GM19023 (cell line): ENCODE measurements around the gene HBP1.
"Not testable (repeated sequence)": the region's sequence is repeated elsewhere in the genome, so short reads cannot be mapped to it uniquely, and the experiment has no call there.

Experiments used
- ATAC-seq: cut with Tn5 transposase; IDR thresholded peaks from one replicate; pipeline ENCODE4 v1.9.1; 2021; ENCODE audit warnings: mild to moderate bottlenecking, moderate library complexity; ENCODE audit not compliant: unreplicated experiment

Gene HBP1

GRCh38 chr7:107220806-107221205, 52.0 kb downstream of the HBP1 start:
- not testable (repeated sequence) for ATAC-seq

GRCh38 chr7:107224374-107225223, 55.8 kb downstream of the HBP1 start:
- no peak for ATAC-seq

GRCh38 chr7:107228291-107228690, 59.5 kb downstream of the HBP1 start:
- no peak for ATAC-seq

GRCh38 chr7:107230334-107230733, 61.5 kb downstream of the HBP1 start:
- ATAC-seq: no peak

- no peak for ATAC-seq
These were observed 63.8 kb downstream of the HBP1 start for GRCh38 chr7:107232568-107233090.

- ATAC-seq: no peak
These were observed 64.4 kb downstream of the HBP1 start for GRCh38 chr7:107233174-107233573.

GRCh38 chr7:107233981-107234380, 65.2 kb downstream of the HBP1 start:
- no peak for ATAC-seq

- ATAC-seq: no peak
These were observed 65.6 kb downstream of the HBP1 start for GRCh38 chr7:107234436-107234835.

GRCh38 chr7:107236862-107237261, 68.1 kb downstream of the HBP1 start:
- ATAC-seq: no peak

- ATAC-seq: no peak
These were observed 68.6 kb downstream of the HBP1 start for GRCh38 chr7:107237451-107237850.

- ATAC-seq: no peak
These were observed 73.5 kb downstream of the HBP1 start for GRCh38 chr7:107242267-107242666.

GRCh38 chr7:107244613-107245012, 75.8 kb downstream of the HBP1 start:
- no peak for ATAC-seq

GRCh38 chr7:107246836-107247235, 78.0 kb downstream of the HBP1 start:
- ATAC-seq: not testable (repeated sequence)

- no peak for ATAC-seq
These were observed 79.9 kb downstream of the HBP1 start for GRCh38 chr7:107248551-107249316.

GRCh38 chr7:107251963-107252362, 83.2 kb downstream of the HBP1 start:
- ATAC-seq: no peak
